ENCODE data around the gene CPHXL. TPM values are rescaled to one million over a fixed set of nuclear protein-coding genes. Genes with fewer than 3 reads are reported as not detected.

CPHXL gene
- total RNA-seq, 3 donors from 2014 or later = not detected

Other genes with a start within 250 kb of the CPHXL start
- gene CHST6, start 231.0 kb downstream of the CPHXL start, total RNA-seq = 1 to 10 TPM; 1.8 to 2.9 (median 2.9) TPM
- 100 to 1,000 TPM in 2 of 3 donors, 10 to 100 TPM in 1; 27.4 to 111 (median 105) TPM for gene CHST5, start 190.4 kb downstream of the CPHXL start, total RNA-seq
- gene TMEM231, start 170.2 kb downstream of the CPHXL start, total RNA-seq = 1 to 10 TPM; 4.7 to 7.3 (median 5.5) TPM
- 100 to 1,000 TPM in 2 of 3 donors, 10 to 100 TPM in 1; 81.4 to 110 (median 106) TPM for gene GABARAPL2, start 160.1 kb downstream of the CPHXL start, total RNA-seq
- gene ADAT1, start 103.2 kb downstream of the CPHXL start, total RNA-seq = 10 to 100 TPM; 33.0 to 38.1 (median 35.8) TPM
- 100 to 1,000 TPM in 2 of 3 donors, 10 to 100 TPM in 1; 94.3 to 108 (median 103) TPM for gene KARS1, start 78.8 kb downstream of the CPHXL start, total RNA-seq
- gene TERF2IP, start 78.7 kb downstream of the CPHXL start, total RNA-seq = 10 to 100 TPM; 26.0 to 49.6 (median 27.7) TPM
- gene CPHXL2, start 49.5 kb downstream of the CPHXL start, total RNA-seq = not detected
- not detected for gene DUXB, start 25.0 kb downstream of the CPHXL start, total RNA-seq